ENCODE results near the gene SLC39A13. TPM values are rescaled to one million over a fixed set of nuclear protein-coding genes. Genes with fewer than 3 reads are reported as not detected.

SLC39A13 gene
- total RNA-seq, 6 experiments from 2014 or later = 78.2 to 126 (median 86.4) TPM

DNA sequence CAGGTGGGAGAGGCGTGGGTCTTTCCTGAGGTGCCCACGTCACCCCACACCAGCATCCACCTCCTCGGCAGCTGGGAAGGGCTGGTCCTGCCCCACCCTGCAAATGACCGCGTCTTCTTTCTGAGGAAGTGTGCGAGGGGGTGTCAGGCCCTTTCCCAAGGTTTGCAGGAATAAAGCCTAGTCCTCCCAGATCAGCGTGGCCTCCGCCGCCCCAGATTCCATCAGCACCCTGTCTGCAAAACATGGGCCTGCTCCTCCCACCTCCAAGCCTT is 14.4 kb upstream of the SLC39A13 start:
- Mint-ChIP-seq H3K4me3 (no peak overlapping the region), H3K4me1 (ENCODE audit: low read depth) (peaks cover 5% of the 10 kb centered on the region; the same call in 1 of the 2 replicates), H3K27ac (no peak overlapping the region; the same call in 1 of the 2 replicates)

GRCh38 chr11:47394322-47395222 is 13.8 kb upstream of the SLC39A13 start:
- no peak overlapping the region for H3K4me3 Mint-ChIP-seq
- TF ChIP-seq, protein P1, sequence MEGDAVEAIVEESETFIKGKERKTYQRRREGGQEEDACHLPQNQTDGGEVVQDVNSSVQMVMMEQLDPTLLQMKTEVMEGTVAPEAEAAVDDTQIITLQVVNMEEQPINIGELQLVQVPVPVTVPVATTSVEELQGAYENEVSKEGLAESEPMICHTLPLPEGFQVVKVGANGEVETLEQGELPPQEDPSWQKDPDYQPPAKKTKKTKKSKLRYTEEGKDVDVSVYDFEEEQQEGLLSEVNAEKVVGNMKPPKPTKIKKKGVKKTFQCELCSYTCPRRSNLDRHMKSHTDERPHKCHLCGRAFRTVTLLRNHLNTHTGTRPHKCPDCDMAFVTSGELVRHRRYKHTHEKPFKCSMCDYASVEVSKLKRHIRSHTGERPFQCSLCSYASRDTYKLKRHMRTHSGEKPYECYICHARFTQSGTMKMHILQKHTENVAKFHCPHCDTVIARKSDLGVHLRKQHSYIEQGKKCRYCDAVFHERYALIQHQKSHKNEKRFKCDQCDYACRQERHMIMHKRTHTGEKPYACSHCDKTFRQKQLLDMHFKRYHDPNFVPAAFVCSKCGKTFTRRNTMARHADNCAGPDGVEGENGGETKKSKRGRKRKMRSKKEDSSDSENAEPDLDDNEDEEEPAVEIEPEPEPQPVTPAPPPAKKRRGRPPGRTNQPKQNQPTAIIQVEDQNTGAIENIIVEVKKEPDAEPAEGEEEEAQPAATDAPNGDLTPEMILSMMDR (IDR thresholded peaks at IDR 0.05) = no peak
- H3K27me3 Mint-ChIP-seq (ENCODE audit: insufficient read depth) = peaks cover 2% of the 10 kb centered on the region; the same call in 1 of the 2 replicates
- no peaks in the 10 kb centered on the region for H3K9me3 Mint-ChIP-seq
- no peaks in the 10 kb centered on the region for H3K36me3 Mint-ChIP-seq (ENCODE audit: low read depth)
- peaks cover 5% of the 10 kb centered on the region; the same call in 1 of the 2 replicates for H3K4me1 Mint-ChIP-seq (ENCODE audit: low read depth)
- DNase-seq = no peak
- no peak overlapping the region; the same call in 1 of the 2 replicates for H3K27ac Mint-ChIP-seq

More for the DNA sequence above, 14.4 kb upstream of the SLC39A13 start:
- Mint-ChIP-seq H3K27me3 (ENCODE audit: insufficient read depth) (peaks cover 2% of the 10 kb centered on the region; the same call in 1 of the 2 replicates), H3K9me3 (no peaks in the 10 kb centered on the region), H3K36me3 (ENCODE audit: low read depth) (no peaks in the 10 kb centered on the region)
- no peak for DNase-seq
- TF ChIP-seq, protein P1 (IDR thresholded peaks at IDR 0.05) = no peak

DNA sequence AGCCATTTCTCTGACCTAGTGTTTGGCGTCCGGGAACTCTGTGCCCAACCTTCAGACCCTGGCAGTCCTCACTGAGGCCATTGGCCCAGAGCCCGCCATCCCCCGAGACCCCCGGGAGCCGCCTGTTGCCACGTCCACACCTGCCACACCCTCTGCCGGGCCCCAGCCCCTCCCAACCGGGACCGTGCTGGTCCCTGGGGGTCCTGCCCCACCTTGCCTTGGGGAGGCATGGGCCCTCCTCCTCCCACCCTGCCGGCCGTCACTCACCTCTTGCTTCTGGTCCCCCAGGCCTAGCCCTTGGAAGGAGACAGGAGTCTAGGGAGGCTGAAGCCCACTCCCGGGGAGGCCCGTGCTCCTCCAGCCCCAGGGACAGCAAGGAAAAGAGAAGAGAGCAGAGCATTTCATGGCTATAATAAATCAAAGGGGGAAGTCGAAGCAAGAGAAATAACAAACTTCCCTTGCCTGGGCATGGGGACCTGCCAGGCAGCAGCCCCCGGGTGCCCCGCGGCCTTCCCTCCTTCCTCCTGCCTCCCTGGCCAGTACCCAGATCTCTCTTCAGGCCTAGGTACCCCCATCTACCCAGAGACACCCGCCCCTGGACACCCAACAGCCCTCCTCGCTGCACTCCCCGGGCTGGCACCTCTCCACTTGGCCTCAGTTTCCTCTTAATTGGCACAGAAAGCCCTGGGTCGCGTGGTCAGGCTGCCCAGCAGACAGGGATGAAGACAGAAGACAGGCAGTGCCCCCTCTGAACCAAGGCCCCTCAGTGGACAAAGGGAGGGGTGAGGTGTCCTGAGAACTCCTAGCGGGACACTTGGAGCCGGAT is 13.0 kb upstream of the SLC39A13 start:
- H3K36me3 Mint-ChIP-seq (ENCODE audit: low read depth) = no peaks in the 10 kb centered on the region
- peaks cover 5% of the 10 kb centered on the region; the same call in 1 of the 2 replicates for H3K4me1 Mint-ChIP-seq (ENCODE audit: low read depth)
- H3K27ac Mint-ChIP-seq = no peak overlapping the region
- no peak for DNase-seq
- no peaks in the 10 kb centered on the region for H3K27me3 Mint-ChIP-seq (ENCODE audit: insufficient read depth)
- no peaks in the 10 kb centered on the region for H3K9me3 Mint-ChIP-seq
- no peak overlapping the region for H3K4me3 Mint-ChIP-seq
- TF ChIP-seq, protein P1 (IDR thresholded peaks at IDR 0.05) = no peak

- no peaks in the 10 kb centered on the region for H3K36me3 Mint-ChIP-seq (ENCODE audit: low read depth)
- H3K9me3 Mint-ChIP-seq = no peaks in the 10 kb centered on the region
- peaks cover 4% of the 10 kb centered on the region; the same call in 1 of the 2 replicates for H3K4me1 Mint-ChIP-seq (ENCODE audit: low read depth)
- TF ChIP-seq, protein P1 (IDR thresholded peaks at IDR 0.05) = no peak
- no peak overlapping the region for H3K4me3 Mint-ChIP-seq
- no peak for DNase-seq
- no peaks in the 10 kb centered on the region for H3K27me3 Mint-ChIP-seq (ENCODE audit: insufficient read depth)
- no peak overlapping the region for H3K27ac Mint-ChIP-seq
Observed at GRCh38 chr11:47396049-47396320, 12.4 kb upstream of the SLC39A13 start.

GRCh38 chr11:47398011-47398410 is 10.4 kb upstream of the SLC39A13 start:
- Mint-ChIP-seq H3K27me3 (ENCODE audit: insufficient read depth) (no peaks in the 10 kb centered on the region), H3K9me3 (no peaks in the 10 kb centered on the region), H3K4me3 (no peak overlapping the region), H3K4me1 (ENCODE audit: low read depth) (no peaks in the 10 kb centered on the region), H3K27ac (no peak overlapping the region), H3K36me3 (ENCODE audit: low read depth) (no peaks in the 10 kb centered on the region)
- TF ChIP-seq, protein P1 (IDR thresholded peaks at IDR 0.05) = no peak
- DNase-seq = no peak

Data from HFFc6 (cell line).